ENCODE results near the gene ZNF785.
"Not testable (repeated sequence)": the region's sequence is repeated elsewhere in the genome, so short reads cannot be mapped to it uniquely, and the experiment has no call there.

ZNF785 gene

GRCh38 chr16:30585400-30586191 is at the start of gene ZNF785:
ZNF785 (minus strand) TSS chr16:30585697; CDS start chr16:30585611, 86 bp downstream.
- DNase-seq (ENCODE audit: low read depth), result peak; percentile 99

DNA sequence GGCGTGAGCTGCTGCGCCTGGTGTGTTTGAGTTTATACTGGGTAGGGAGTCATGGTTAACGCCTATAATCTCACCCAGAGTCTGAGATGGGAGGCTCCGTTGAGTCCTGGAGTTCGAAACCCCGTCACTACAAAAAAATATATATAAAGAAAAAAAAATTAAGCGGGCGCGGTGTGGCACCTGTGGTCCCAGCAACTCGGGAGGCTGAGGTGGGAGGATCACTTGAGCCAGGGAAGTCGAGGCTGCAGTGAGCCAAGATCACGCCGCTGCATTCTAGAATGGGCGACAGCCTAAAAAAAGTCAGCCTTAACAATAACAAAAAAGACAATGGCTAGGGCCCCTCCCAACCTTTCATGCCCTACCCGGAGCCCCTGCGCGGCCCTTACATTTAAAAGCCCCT is 48.0 kb upstream of the ZNF785 start:
- DNase-seq (ENCODE audit: low read depth), result no peak

DNA sequence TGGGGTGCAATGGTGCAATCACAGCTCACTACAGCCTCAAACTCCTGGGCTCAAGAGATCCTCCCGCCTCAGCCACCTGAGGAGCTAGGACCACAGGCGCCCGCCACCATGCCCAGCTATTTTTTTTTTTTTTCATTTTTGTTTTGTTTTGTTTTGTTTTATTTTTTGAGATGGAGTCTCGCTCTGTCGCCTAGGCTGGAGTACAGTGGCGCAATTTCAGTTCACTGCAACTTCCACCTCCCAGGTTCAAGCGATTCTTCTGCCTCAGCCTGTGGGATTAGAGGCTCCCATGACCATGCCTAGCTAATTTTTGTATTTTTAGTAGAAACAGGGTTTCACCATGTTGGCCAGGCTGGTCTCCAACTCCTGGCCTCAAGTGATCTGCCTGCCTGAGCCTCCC is 47.0 kb upstream of the ZNF785 start:
- not testable (repeated sequence) for DNase-seq (ENCODE audit: low read depth)

- DNase-seq (ENCODE audit: low read depth), result peak; percentile 84
These were observed 43.4 kb upstream of the ZNF785 start for GRCh38 chr16:30628628-30629540.

- DNase-seq (ENCODE audit: low read depth), result no peak
These were observed 40.7 kb upstream of the ZNF785 start for GRCh38 chr16:30626236-30626635.

DNA sequence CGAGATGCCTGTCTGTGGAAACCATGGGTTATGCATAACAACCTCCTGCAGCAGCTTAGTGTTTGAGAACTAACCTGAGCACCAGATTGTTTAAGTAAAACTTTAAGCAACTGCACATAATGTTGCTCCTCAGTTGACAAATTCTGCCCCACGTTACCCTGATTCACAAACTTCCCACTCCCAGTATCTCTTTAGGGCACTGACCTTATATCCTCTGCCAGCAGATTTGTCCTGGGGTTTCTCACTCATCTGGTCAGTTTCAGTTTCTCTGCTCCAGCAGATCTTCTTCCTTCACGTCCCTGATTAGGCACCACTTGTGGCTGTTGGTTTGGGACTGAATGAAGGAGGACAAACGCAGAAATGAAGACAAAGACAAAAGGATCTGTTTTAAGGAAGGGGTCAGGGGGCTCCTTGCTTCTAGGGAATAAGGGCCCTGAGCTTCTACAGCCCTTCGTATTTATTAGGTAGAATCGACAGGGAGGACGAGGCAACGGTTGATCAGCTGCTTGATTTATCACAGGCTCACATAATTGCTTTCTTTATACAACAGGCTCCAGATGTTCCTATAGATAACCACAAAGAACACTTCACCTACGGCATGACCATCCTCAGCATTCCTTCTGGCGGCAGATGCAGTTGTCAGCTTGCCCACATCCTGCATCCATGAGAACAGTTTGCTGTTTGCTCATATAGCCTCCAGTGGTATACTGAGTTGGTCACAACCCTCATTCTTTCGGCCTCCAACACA is 38.2 kb upstream of the ZNF785 start:
- DNase-seq (ENCODE audit: low read depth), result peak; percentile 41

DNA sequence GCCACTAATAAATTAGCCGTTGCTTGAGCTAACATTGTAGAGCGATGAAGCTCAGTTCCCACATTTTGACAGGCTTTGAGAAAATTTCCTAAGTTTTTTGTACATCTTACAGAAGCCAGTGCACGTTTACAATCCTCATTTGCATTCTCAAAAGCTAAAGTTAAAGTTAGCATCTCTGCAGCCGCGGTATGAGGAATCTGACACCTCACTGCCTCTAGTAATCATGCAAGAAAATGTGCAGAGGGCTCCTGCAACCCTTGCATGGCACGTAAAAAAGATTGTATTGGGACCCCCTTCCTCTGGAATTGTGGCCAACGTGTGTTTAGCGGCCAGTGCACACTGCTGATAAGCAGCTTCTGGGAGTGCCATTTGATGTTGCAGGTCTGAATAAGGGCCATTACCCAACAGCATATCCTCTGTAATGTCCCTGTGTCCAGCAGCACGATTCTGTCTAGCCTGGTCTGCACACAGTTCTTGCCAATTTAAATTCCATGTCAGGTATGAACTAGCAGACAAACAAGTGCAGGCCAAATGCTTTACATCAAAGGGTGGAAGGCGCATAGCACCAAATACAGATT is 37.0 kb upstream of the ZNF785 start:
- DNase-seq (ENCODE audit: low read depth), result no peak

- peak; percentile 17 for DNase-seq (ENCODE audit: low read depth)
These were observed 36.3 kb upstream of the ZNF785 start for GRCh38 chr16:30621765-30622164.

DNA sequence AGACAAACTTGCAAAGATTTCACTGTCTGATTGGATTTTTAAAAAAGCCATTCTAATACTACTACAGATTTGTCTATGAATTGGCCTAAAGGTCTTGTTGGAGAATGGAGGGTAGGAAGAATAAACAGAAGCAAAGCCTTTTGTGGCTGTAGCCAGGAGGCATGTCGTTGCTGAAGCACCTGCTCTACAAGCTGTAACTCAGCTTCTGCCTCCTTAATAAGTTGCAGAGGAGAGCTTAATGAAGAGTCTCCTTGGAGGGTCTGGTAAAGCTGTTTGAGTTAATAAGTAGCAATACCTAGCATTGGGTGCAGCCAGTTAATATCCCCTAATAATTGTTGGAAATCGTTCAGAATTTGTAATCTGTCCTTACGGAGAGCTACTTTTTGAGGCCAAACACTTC is 34.7 kb upstream of the ZNF785 start:
- DNase-seq (ENCODE audit: low read depth), result no peak

GRCh38 chr16:30619638-30620037 is 34.1 kb upstream of the ZNF785 start:
- DNase-seq (ENCODE audit: low read depth), result no peak

DNA sequence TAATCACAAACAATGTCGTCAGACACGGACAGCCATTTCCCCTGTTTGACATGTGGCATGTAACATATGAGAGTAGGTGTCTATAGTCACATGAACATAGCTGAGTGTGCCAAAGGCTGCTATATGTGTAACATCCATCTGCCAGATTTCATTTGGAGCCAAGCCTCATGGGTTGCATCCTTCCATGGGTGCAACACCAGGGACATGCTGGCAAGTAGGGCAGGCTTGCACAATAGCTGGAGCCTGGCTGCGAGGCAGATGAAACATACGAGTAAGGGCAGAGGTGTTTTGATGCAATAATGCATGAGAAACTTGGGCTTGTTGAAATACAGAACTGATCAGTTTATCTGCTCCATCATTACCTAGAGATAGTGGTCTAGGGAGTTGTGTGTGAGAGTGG is 33.7 kb upstream of the ZNF785 start:
- DNase-seq (ENCODE audit: low read depth), result no peak

- peak; percentile 54 for DNase-seq (ENCODE audit: low read depth)
These were observed 30.0 kb upstream of the ZNF785 start for GRCh38 chr16:30615358-30616091.

DNA sequence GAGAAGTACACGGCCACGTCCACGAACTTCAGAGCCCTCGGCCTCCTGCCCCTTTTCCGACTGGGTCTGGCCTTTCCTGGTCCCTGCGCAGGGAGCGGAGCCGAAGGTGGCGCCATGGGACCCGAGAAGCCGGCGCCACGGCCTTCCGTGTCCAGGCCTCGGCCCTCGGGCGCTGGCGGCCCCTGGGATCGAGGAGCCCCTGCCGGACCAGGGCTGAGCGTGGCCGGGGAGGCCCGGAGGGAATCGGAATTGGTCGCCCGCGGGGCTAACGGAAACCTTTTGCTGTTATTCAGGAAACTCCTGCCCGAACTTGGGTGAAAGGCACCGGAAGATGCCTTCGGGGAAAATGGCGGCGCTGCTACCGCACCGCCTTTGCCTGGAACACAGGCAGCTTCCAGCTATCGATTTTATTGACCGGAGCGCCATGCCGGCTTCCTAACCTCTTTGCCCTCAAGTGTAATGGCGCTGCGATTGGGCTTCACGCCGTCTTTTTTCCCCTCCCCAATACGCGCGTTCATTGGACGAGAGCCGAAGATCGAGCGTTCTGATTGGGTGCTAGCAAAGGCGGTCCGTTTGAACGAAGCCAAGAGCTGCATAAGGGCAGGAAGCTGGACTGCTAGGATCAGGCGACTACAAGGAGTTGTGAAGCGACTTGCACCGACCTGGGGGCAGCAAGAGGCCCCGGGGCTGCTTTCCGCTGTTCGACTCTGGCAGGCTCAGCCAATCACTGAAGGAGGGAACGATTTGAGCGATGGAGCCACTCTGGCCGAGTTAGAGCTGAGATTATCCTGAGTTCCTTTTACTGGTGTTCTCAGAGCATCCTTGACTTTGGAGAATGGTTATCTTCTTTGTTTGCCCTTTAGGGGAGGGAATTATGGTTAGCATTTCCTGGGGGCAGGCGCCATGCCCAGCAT is 24.7 kb upstream of the ZNF785 start, which contains the start of gene ZNF689:
TSS of gene ZNF689 (minus strand) at position 464 of the 914 bp plus-strand sequence. CDS start at position 116, 348 bp downstream.
- DNase-seq (ENCODE audit: low read depth), result peak; percentile 98

- peak; percentile 52 for DNase-seq (ENCODE audit: low read depth)
These were observed 23.8 kb upstream of the ZNF785 start for GRCh38 chr16:30609002-30609925.

DNA sequence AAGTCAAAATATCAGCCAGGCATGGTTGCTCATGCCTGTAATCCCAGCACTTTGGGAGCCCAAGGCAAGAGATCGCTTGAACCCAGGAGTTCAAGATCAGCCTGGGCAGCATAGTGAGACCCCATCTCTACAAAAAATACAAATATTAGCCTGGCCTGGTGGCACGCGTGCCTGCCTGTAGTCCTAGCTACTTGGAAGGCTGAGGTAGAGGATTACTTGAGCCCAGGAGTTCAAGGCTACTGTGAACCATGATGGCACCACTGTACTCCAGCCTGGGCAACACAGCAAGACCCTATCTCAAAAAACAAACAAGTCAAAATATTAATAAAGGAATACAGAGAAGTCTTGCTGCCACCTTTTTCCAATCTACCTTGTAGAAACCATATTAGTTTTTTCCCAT is 20.5 kb upstream of the ZNF785 start:
- DNase-seq (ENCODE audit: low read depth), result no peak

GRCh38 chr16:30605158-30605557 is 19.7 kb upstream of the ZNF785 start:
- no peak for DNase-seq (ENCODE audit: low read depth)

DNA sequence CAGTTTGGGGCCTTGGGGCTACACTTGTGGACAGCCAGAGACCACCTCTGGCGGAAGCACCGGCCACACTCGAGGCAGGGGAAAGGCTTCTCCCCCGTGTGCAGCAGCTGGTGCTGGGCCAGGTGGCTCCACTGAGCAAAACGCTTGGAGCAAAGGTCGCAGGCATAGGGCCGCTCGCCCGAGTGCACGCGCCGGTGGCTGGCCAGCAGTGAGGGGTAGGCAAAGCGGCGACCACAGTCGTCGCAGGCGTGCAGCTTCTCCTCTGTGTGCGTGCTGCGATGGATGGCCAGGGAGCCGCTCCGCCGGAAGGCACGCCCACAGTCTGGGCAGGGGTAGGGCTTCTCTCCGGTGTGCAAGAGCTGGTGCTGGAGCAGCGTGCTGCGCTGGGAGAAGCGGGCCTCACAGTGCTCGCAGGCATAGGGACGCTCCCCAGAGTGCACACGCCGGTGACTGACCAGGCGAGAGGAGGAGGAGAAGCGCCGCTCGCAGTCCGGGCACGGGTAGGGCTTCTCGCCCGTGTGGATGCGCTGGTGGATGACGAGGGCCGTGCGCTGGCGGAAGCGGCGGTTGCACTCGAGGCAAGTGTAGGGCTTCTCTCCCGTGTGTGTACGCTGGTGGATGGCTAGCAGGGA is 18.9 kb upstream of the ZNF785 start:
- no peak for DNase-seq (ENCODE audit: low read depth)

DNA sequence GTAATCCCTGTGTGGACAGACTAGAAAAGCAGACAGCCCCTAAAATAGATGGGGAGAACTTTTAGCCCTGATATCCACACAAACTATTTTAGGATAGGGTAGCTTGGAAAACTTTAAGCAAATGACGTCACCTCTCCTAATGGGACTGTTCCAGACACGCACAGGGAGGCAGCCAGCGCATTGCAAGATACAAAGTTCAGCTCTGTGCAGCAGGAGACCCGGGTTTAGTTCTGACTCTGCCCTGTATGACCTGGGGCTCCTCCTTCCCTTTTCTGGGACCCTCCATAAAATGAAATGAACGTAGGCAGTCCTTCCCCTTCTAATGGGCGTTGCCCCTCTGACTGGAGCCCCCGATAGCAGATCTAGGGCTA is 18.4 kb upstream of the ZNF785 start:
- no peak for DNase-seq (ENCODE audit: low read depth)
